ENCODE measurements around the gene LRCH1. TPM values are rescaled to one million over a fixed set of nuclear protein-coding genes. Genes with fewer than 3 reads are reported as not detected.
A peak's percentile ranks its signal among the peaks of the same experiment; 100 is the strongest.

The LRCH1 gene
- total RNA-seq, 1 experiment from 2014 or later, result 16.5 TPM

DNA sequence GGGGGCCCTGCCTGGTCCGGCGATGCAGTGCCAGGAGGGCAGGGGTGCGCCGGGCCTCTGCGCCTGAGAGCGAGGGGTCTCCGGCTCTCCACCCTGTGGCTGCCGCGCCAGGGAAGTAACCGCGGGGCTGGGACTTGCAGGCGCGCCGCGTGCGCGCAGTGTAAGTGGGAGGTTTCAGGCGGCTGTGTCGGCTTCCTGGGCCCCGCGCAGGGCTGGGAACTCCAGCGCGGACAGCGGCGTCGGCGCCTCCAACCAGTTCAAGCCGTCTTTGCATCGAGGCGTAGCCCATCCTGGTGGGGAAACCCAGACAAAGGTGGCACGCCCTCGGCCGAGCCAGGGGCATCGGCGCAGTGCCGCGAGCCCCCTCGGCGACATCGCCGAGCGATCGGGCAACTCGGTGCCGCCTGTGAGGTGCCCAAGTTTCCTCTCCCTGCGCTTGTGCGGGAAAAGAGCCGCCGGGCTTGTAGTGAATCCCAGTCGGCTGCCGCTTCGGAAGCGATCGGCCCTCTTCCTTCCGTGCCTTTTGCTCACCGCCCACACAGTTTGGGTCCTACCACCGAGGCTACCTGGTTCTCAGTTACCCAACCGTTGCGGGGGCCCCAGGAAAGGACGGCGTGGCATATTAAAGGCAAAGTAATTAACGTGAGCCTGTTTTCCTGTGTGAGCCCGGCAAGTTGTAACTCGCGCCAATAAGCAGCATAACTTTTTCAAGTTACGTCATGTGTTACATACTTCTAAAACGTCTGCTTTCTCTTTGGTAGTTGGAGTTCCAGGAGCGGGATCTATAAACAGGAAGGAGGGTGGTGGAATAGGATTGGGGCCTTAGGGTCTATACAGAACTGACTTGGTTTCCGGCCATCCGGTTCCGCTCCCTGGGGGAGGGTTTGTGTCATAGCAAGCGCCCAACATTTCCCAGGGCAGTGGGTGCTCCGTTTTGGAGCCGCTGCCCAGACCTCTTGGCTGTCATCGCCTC, 1.2 kb downstream of the LRCH1 start:
- CTCF ChIA-PET, result interaction anchor here (3.9 kb wide), 1 partner anchor 165 kb away, joined by 57 read pairs; no protein-coding TSS in a partner anchor
- TF ChIP-seq, protein P1, sequence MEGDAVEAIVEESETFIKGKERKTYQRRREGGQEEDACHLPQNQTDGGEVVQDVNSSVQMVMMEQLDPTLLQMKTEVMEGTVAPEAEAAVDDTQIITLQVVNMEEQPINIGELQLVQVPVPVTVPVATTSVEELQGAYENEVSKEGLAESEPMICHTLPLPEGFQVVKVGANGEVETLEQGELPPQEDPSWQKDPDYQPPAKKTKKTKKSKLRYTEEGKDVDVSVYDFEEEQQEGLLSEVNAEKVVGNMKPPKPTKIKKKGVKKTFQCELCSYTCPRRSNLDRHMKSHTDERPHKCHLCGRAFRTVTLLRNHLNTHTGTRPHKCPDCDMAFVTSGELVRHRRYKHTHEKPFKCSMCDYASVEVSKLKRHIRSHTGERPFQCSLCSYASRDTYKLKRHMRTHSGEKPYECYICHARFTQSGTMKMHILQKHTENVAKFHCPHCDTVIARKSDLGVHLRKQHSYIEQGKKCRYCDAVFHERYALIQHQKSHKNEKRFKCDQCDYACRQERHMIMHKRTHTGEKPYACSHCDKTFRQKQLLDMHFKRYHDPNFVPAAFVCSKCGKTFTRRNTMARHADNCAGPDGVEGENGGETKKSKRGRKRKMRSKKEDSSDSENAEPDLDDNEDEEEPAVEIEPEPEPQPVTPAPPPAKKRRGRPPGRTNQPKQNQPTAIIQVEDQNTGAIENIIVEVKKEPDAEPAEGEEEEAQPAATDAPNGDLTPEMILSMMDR (IDR thresholded peaks at IDR 0.05; ENCODE audit: unreplicated experiment), result no peak

DNA sequence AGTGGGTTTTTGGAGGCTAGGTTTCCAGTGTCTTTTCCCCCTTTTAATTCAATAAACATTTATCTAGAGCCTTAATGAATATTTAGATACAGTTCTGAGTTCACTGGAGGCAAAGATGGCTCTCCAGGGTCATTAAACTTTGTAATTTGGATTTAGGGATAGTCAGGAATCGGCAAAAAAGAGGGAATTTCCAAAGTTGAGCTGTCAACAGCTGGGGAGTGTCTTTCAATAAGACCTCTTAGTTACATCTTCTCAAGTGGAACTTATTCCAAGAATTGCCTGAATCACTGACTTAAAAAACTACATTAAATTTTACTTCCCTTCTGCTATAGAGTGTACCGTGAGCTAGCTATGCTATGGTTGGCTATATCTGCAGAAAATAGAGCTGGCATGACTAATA, 2.0 kb downstream of the LRCH1 start:
- intact Hi-C loops (cut with micrococcal nuclease), result loop anchor here (2.0 to 5.0 kb wide), 3 partner anchors 40 to 242 kb away; partner anchors contain the start of gene ESD
- ChIA-PET CTCF (interaction anchor here (0.6 to 1.6 kb wide), 9 partner anchors 12 to 1319 kb away, joined by 3 to 9 read pairs (median 4); no protein-coding TSS in a partner anchor), POLR2A (interaction anchor here (0.8 to 1.9 kb wide), 12 partner anchors 11 to 100 kb away, joined by 3 to 14 read pairs (median 6); no protein-coding TSS in a partner anchor)
- Mint-ChIP-seq H3K4me3 (ENCODE audit: unreplicated experiment) (peak overlapping the region; percentile 74), H3K4me1 (ENCODE audit: insufficient read depth, unreplicated experiment) (peaks cover 28% of the 10 kb centered on the region), H3K36me3 (ENCODE audit: insufficient read depth, unreplicated experiment) (peaks cover 4% of the 10 kb centered on the region), H3K27ac (ENCODE audit: low read depth, unreplicated experiment) (peak overlapping the region; percentile 82), H3K9me3 (ENCODE audit: unreplicated experiment) (no peaks in the 10 kb centered on the region), H3K27me3 (ENCODE audit: insufficient read depth, unreplicated experiment) (no peaks in the 10 kb centered on the region)
- TSS peak; percentile 25 for BruUV-seq (replicated peaks)
- DNase-seq (ENCODE audit: unreplicated experiment), result peak; percentile 20
- TF ChIP-seq, protein P1 (IDR thresholded peaks at IDR 0.05; ENCODE audit: unreplicated experiment), result no peak

More for the DNA sequence above, 1.2 kb downstream of the LRCH1 start:
- peak; percentile 81 for DNase-seq (ENCODE audit: unreplicated experiment)
- H3K9me3 Mint-ChIP-seq (ENCODE audit: unreplicated experiment), result no peaks in the 10 kb centered on the region
- H3K27me3 Mint-ChIP-seq (ENCODE audit: insufficient read depth, unreplicated experiment), result no peaks in the 10 kb centered on the region
- peaks cover 4% of the 10 kb centered on the region for H3K36me3 Mint-ChIP-seq (ENCODE audit: insufficient read depth, unreplicated experiment)
- BruUV-seq (replicated peaks), result TSS peak; percentile 92
- intact Hi-C loops (cut with micrococcal nuclease), result loop anchor here (2.0 to 5.0 kb wide), 3 partner anchors 41 to 243 kb away; partner anchors contain the start of gene ESD
- H3K27ac Mint-ChIP-seq (ENCODE audit: low read depth, unreplicated experiment), result peak overlapping the region; percentile 82
- peak overlapping the region; percentile 74 for H3K4me3 Mint-ChIP-seq (ENCODE audit: unreplicated experiment)
- POLR2A ChIA-PET, result interaction anchor here (1.3 to 1.4 kb wide), 2 partner anchors 42 to 76 kb away, joined by 4 to 13 read pairs; no protein-coding TSS in a partner anchor
- peaks cover 28% of the 10 kb centered on the region for H3K4me1 Mint-ChIP-seq (ENCODE audit: insufficient read depth, unreplicated experiment)

DNA sequence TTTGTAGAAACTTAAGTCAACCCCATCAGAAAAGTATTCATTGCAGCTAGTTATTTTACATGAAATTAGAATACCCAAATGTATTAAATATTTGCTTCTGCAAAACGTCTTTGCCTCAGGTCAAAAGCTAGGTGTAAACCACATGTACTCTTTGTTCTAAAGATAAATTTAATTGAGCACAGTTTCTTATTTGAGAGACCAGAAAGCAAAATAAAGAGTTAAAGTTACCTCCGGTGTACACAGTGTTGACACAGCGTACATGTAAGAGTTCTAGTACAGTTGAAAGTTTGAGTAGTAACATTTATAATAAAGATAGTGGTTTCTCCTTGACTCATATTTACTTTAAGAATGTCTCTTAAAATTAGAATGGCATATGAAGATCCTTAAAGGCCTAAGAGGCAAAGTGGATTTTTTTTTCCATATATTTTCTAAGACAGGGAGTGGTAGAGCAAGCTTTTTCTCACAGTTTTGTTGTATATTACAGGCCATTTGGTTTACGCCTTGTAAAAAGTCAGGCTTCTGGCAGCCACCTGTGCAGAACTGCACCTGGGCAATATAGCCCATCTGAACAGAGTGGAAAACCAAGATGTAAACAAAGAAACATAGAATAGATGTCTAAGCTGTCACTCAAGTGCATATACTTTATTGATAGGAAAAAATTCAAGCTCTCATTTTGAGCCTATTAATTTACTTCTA, 2.9 kb downstream of the LRCH1 start:
- Mint-ChIP-seq H3K36me3 (ENCODE audit: insufficient read depth, unreplicated experiment) (peaks cover 4% of the 10 kb centered on the region), H3K27ac (ENCODE audit: low read depth, unreplicated experiment) (no peak overlapping the region), H3K4me1 (ENCODE audit: insufficient read depth, unreplicated experiment) (peaks cover 28% of the 10 kb centered on the region), H3K4me3 (ENCODE audit: unreplicated experiment) (peak overlapping the region; percentile 74), H3K27me3 (ENCODE audit: insufficient read depth, unreplicated experiment) (no peaks in the 10 kb centered on the region), H3K9me3 (ENCODE audit: unreplicated experiment) (no peaks in the 10 kb centered on the region)
- TF ChIP-seq, protein P1 (IDR thresholded peaks at IDR 0.05; ENCODE audit: unreplicated experiment), result no peak
- intact Hi-C loops (cut with micrococcal nuclease), result loop anchor here (2.0 kb wide), 2 partner anchors 39 to 59 kb away; no protein-coding TSS in a partner anchor
- DNase-seq (ENCODE audit: unreplicated experiment), result no peak
- ChIA-PET POLR2A (interaction anchor here (0.6 to 1.9 kb wide), 14 partner anchors 10 to 105 kb away, joined by 3 to 14 read pairs (median 5); no protein-coding TSS in a partner anchor), CTCF (interaction anchor here (0.7 to 1.6 kb wide), 8 partner anchors 11 to 166 kb away, joined by 3 to 9 read pairs (median 4); no protein-coding TSS in a partner anchor)
- BruUV-seq (replicated peaks), result no TSS peak
